GM12875 (cell line): ENCODE results near the gene JARID2.

Experiments
- H3K4me3 ChIP-seq: one replicate; pipeline ENCODE4 v1.5.1; 2011; ENCODE audit warnings: low read depth, low read length, control low read depth
- TF ChIP-seq, protein P1 (sequence below): IDR thresholded peaks from 2 replicates; pipeline ENCODE4 v1.5.1; 2011; ENCODE audit warnings: low read depth, mild to moderate bottlenecking, control low read depth, inconsistent platforms, low read length, moderate library complexity, borderline replicate concordance; ENCODE audit not compliant: insufficient read depth

JARID2 gene

DNA sequence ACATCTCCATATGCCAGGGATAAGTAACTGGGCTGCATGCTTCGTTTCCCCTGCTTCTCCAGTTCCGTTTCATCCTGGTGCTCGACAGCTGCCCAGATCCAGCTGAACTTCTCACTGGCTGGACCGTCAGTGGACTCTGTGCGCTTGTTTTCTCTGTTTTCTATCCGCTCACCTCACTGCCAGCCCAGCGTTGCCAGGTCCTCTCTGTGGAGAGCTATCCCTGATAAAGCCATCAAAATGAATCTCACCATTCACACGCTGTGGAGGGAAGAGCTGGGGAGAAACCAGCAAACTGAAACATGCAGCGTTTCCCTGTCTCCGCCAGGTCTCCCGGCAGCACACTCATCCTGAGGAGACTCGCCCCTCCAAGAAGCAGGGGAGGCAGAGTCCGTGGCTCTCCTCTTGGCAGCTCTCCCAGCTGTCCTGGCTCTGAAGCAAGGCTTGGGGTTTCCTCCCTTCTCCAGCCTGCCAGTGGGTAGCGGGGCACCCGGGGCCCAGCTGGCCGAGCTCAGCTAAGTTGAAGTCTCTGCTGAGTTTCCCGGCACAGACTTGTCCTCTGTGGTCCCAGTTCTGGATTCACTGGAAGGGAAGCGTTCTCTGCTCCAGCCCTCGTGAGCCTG, 256.1 kb downstream of the JARID2 start:
- TF ChIP-seq, protein P1, sequence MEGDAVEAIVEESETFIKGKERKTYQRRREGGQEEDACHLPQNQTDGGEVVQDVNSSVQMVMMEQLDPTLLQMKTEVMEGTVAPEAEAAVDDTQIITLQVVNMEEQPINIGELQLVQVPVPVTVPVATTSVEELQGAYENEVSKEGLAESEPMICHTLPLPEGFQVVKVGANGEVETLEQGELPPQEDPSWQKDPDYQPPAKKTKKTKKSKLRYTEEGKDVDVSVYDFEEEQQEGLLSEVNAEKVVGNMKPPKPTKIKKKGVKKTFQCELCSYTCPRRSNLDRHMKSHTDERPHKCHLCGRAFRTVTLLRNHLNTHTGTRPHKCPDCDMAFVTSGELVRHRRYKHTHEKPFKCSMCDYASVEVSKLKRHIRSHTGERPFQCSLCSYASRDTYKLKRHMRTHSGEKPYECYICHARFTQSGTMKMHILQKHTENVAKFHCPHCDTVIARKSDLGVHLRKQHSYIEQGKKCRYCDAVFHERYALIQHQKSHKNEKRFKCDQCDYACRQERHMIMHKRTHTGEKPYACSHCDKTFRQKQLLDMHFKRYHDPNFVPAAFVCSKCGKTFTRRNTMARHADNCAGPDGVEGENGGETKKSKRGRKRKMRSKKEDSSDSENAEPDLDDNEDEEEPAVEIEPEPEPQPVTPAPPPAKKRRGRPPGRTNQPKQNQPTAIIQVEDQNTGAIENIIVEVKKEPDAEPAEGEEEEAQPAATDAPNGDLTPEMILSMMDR = no peak

GRCh38 chr6:15502446-15503345, 256.8 kb downstream of the JARID2 start:
- no peak overlapping the region for H3K4me3 ChIP-seq
- TF ChIP-seq, protein P1 = no peak

More for the DNA sequence above, 256.1 kb downstream of the JARID2 start:
- H3K4me3 ChIP-seq = no peak overlapping the region

- H3K4me3 ChIP-seq = no peak overlapping the region
- TF ChIP-seq, protein P1 = no peak
Measured at GRCh38 chr6:15503346-15503680, 257.4 kb downstream of the JARID2 start.

DNA sequence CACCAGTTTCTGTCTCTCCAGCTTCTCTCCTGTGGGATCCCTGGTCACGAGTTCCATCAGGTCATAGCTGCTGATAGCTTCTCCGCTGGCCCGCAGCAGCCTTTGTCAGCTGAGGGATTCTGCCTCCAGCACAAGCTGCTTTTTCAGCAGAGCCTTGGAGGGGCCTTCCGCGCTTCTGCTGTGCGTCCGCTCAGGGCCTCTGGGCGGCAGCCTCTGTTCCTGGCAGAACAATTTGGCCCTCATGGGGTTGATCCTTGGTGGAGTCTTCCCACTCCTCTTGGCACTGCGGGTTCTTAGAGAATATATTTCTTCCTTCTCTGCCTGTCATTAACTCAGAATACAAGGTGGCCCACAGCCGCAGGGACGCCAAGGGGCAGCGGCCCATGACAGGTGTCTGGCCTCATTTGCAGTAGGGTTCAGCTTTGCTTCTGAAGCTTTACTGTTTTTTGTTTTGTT, 258.2 kb downstream of the JARID2 start:
- no peak overlapping the region for H3K4me3 ChIP-seq

DNA sequence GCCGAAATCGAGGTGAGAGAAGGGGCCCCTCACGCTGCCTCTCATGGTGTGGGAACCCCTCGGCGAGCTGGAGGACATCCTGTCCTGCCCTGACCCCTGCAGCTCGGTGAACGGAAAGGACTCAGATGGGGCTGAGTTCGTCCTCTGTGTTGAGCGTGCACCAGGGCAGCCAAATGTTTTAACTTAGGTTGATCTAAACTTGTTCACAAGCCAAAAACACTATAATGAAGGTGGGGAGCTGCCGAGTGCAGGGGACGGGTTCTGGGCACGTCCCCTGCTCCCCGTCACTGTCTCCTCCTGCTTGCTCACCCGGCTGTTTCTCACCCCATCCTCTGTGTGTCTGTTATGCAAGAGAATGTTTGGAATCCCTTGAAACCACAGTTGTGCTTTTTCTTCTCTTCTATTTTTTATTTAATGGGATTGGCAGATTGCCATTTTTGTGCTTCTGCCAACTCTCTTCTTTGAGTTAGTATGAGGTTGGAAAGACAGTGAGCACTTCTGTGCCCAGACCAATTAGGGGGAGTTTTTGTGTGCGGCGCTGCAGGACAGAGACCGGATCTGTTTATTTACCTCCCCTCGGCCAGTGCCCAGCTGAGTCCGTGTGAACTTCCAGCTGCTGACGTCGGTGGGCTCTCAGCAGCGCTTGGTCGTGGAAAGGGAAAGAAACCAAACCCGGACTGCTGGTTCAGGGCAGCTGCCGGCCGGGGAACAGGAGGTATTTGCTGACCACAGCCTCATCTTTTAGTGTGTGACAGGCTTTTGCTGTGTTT, 258.9 kb downstream of the JARID2 start:
- TF ChIP-seq, protein P1 = no peak
- H3K4me3 ChIP-seq = no peak overlapping the region

More for the DNA sequence above, 258.2 kb downstream of the JARID2 start:
- TF ChIP-seq, protein P1 = no peak

GRCh38 chr6:15505463-15505918, 259.6 kb downstream of the JARID2 start:
- TF ChIP-seq, protein P1 = no peak
- H3K4me3 ChIP-seq = no peak overlapping the region
